Lower lobe of right lung (tissue), 2 donors: ENCODE data around the gene GRK1. TPM values are rescaled to one million over a fixed set of nuclear protein-coding genes. Genes with fewer than 3 reads are reported as not detected.
A peak's percentile ranks its signal among the peaks of the same experiment; 100 is the strongest.

Experiments used
- ATAC-seq, 2 donors: fragments of 200-7000 bp; cut with Tn5 transposase; one replicate each; pipeline ENCODE4 v1.9.1; 2020 to 2022; ENCODE audit warnings: mild to moderate bottlenecking in 2 of 2, moderate library complexity in 2 of 2
- DNase-seq: peaks from one replicate; pipeline ENCODE4 v3.0.0-alpha.2; 2020
- H3K27ac ChIP-seq: fragments of 200-600 bp; one replicate; pipeline ENCODE4 v1.8.0; 2022
- H3K27me3 ChIP-seq: fragments of 200-600 bp; one replicate; pipeline ENCODE4 v1.8.0; 2022; ENCODE audit warnings: low read depth
- H3K36me3 ChIP-seq: fragments of 200-600 bp; one replicate; pipeline ENCODE4 v1.8.0; 2022; ENCODE audit warnings: mild to moderate bottlenecking
- H3K4me1 ChIP-seq: fragments of 200-600 bp; one replicate; pipeline ENCODE4 v1.8.0; 2022
- H3K4me3 ChIP-seq: fragments of 200-600 bp; one replicate; pipeline ENCODE4 v1.8.0; 2022; ENCODE audit warnings: mild to moderate bottlenecking
- H3K9me3 ChIP-seq: fragments of 200-600 bp; one replicate; pipeline ENCODE4 v1.8.0; 2022
- intact Hi-C: fragments of 100-400 bp; cut with DNase I; formaldehyde crosslinking; loops from one replicate; pipeline ENCODE4 v1.11.0; 2022
- total RNA-seq: library from RNA; stranded (reverse); fragmentation: NEBNext Ultra II Directional; extraction: Animal tissue kit (Norgen Biotek cat#: 25700); gene quantifications from one replicate; pipeline ENCODE4 v1.2.1, GENCODE V29; 2021
- TF ChIP-seq, protein P1 (sequence below): fragments of 200-600 bp; IDR thresholded peaks from one replicate; pipeline ENCODE4 v1.8.0; 2022; ENCODE audit warnings: antibody characterized with exemption, mild to moderate bottlenecking
- donor health status: DM: no; HTN: yes; CAD: no; lungs with severe emphysema.

Gene GRK1
- total RNA-seq, 1 donor from 2014 or later: not detected

GRCh38 chr13:113753171-113753570 is 86.2 kb downstream of the GRK1 start:
- TF ChIP-seq, protein P1, sequence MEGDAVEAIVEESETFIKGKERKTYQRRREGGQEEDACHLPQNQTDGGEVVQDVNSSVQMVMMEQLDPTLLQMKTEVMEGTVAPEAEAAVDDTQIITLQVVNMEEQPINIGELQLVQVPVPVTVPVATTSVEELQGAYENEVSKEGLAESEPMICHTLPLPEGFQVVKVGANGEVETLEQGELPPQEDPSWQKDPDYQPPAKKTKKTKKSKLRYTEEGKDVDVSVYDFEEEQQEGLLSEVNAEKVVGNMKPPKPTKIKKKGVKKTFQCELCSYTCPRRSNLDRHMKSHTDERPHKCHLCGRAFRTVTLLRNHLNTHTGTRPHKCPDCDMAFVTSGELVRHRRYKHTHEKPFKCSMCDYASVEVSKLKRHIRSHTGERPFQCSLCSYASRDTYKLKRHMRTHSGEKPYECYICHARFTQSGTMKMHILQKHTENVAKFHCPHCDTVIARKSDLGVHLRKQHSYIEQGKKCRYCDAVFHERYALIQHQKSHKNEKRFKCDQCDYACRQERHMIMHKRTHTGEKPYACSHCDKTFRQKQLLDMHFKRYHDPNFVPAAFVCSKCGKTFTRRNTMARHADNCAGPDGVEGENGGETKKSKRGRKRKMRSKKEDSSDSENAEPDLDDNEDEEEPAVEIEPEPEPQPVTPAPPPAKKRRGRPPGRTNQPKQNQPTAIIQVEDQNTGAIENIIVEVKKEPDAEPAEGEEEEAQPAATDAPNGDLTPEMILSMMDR: no peak
- H3K27me3 ChIP-seq: peaks cover 3% of the 10 kb centered on the region
- no peak for ATAC-seq

GRCh38 chr13:113754242-113754641 is 87.2 kb downstream of the GRK1 start:
- Histone ChIP-seq H3K9me3 (no peaks in the 10 kb centered on the region), H3K4me3 (no peak overlapping the region), H3K27ac (no peak overlapping the region), H3K27me3 (peaks cover 3% of the 10 kb centered on the region), H3K36me3 (no peaks in the 10 kb centered on the region), H3K4me1 (peaks cover 8% of the 10 kb centered on the region)
- ATAC-seq (no peak), DNase-seq (no peak)
- intact Hi-C loops: no loop called here
- TF ChIP-seq, protein P1: no peak

More at GRCh38 chr13:113753171-113753570, 86.2 kb downstream of the GRK1 start:
- Histone ChIP-seq H3K4me3 (no peak overlapping the region), H3K36me3 (no peaks in the 10 kb centered on the region), H3K4me1 (peaks cover 2% of the 10 kb centered on the region), H3K9me3 (no peaks in the 10 kb centered on the region), H3K27ac (no peak overlapping the region)
- intact Hi-C loops: no loop called here
- DNase-seq: peak; percentile 24

DNA sequence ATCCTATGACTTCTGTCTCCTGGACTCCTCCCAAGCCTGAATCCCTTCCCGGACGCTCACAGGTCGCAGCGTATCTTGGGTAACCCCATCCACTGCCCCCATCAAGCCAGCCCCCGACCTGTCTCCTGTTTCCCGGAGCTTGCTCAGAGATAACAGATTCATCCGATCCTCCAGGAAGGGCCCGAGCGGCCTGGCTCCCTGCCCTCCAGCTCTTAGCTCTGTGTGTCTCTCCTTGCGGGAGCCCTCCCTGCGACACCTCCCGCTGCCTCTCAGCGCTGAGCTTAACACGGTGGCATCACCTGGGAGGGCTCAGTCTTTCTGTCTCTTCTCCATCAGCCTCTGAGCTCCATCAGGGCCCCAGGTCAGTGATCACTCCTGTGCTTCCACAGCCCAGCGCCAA is 87.7 kb downstream of the GRK1 start:
- no peak for ATAC-seq
- peaks cover 12% of the 10 kb centered on the region for H3K4me1 ChIP-seq
- intact Hi-C loops: no loop called here
- peaks cover 3% of the 10 kb centered on the region for H3K27me3 ChIP-seq
- H3K36me3 ChIP-seq: no peaks in the 10 kb centered on the region
- no peak overlapping the region for H3K27ac ChIP-seq
- DNase-seq: no peak
- TF ChIP-seq, protein P1: no peak
- H3K9me3 ChIP-seq: no peaks in the 10 kb centered on the region
- no peak overlapping the region for H3K4me3 ChIP-seq

- peaks cover 3% of the 10 kb centered on the region for H3K27me3 ChIP-seq
- intact Hi-C loops: no loop called here
- H3K9me3 ChIP-seq: no peaks in the 10 kb centered on the region
- TF ChIP-seq, protein P1: no peak
- ATAC-seq: no peak
- H3K36me3 ChIP-seq: no peaks in the 10 kb centered on the region
- DNase-seq: no peak
- H3K4me1 ChIP-seq: peaks cover 17% of the 10 kb centered on the region
- no peak overlapping the region for H3K4me3 ChIP-seq
- no peak overlapping the region for H3K27ac ChIP-seq
These were observed 89.5 kb downstream of the GRK1 start for GRCh38 chr13:113756441-113757097.

- peak within 1 kb of the TSS; percentile 86 for H3K27ac ChIP-seq
These were observed 91.9 kb downstream of the GRK1 start, which contains the start of gene TMEM255B for GRCh38 chr13:113758651-113759524. TMEM255B (plus strand) TSS chr13:113759226; CDS start chr13:113759270, 44 bp downstream.

More at GRCh38 chr13:113758651-113759524, 91.9 kb downstream of the GRK1 start, which contains the start of gene TMEM255B:
- Histone ChIP-seq H3K36me3 (no peaks in the 10 kb centered on the region), H3K4me1 (peaks cover 17% of the 10 kb centered on the region), H3K4me3 (peak within 1 kb of the TSS; percentile 82), H3K27me3 (peaks cover 7% of the 10 kb centered on the region), H3K9me3 (no peaks in the 10 kb centered on the region)
- DNase-seq: peak; percentile 91
- TF ChIP-seq, protein P1: peak; percentile 50
- peak; percentile 96 to 99 for ATAC-seq
- intact Hi-C loops: no loop called here
